Lung microvascular endothelial cell (primary cell): ENCODE data around the gene SPATC1L. TPM values are rescaled to one million over a fixed set of nuclear protein-coding genes. Genes with fewer than 3 reads are reported as not detected.
"Not testable (repeated sequence)": the region's sequence is repeated elsewhere in the genome, so short reads cannot be mapped to it uniquely, and the experiment has no call there.

ENCODE experiments used
- DNase-seq, 2 donors: peaks; one replicate each; pipeline versions ENCODE4 v3.0.0 to v3.0.0-alpha.2; 2010; ENCODE audit warnings: low read depth in 2 of 2
- total RNA-seq: library from RNA; depleted of rRNA; stranded (reverse); fragments of >200 nt; gene quantifications from 2 replicates; pipeline ENCODE4 v1.2.1, GENCODE V29; 2014

SPATC1L gene
- total RNA-seq: 2.6 and 3.6 TPM in 2 replicates

- peak in 1 of 2 donors; percentile 77 for DNase-seq
Observed at GRCh38 chr21:46183910-46184624, at the start of gene SPATC1L. Gene SPATC1L, minus strand, starts transcription at chr21:46184459. Its CDS starts 1,643 bp downstream, at chr21:46182816.

- no peak for DNase-seq
Observed at GRCh38 chr21:46229923-46230260, 45.6 kb upstream of the SPATC1L start.

GRCh38 chr21:46229133-46229922 is 45.1 kb upstream of the SPATC1L start:
- no peak for DNase-seq

- DNase-seq: peak; percentile 98 to 99
Observed at GRCh38 chr21:46228345-46229051, 44.2 kb upstream of the SPATC1L start, which contains the start of gene LSS. Gene LSS, minus strand, starts transcription at chr21:46228774. Its CDS starts 29 bp downstream, at chr21:46228745.

- DNase-seq: no peak
Observed at GRCh38 chr21:46227811-46228344, 43.6 kb upstream of the SPATC1L start.

GRCh38 chr21:46226920-46227599 is 42.8 kb upstream of the SPATC1L start:
- DNase-seq: peak in 1 of 2 donors; percentile 28

GRCh38 chr21:46226146-46226545 is 41.9 kb upstream of the SPATC1L start:
- DNase-seq: no peak

- not testable (repeated sequence) for DNase-seq
Observed at GRCh38 chr21:46223661-46224060, 39.4 kb upstream of the SPATC1L start.

GRCh38 chr21:46223217-46223616 is 39.0 kb upstream of the SPATC1L start:
- no peak for DNase-seq

- no peak for DNase-seq
Observed at GRCh38 chr21:46222436-46223116, 38.3 kb upstream of the SPATC1L start.

GRCh38 chr21:46221664-46222435 is 37.6 kb upstream of the SPATC1L start:
- no peak for DNase-seq

GRCh38 chr21:46220847-46221246 is 36.6 kb upstream of the SPATC1L start:
- no peak for DNase-seq

- DNase-seq: no peak
Observed at GRCh38 chr21:46220275-46220810, 36.1 kb upstream of the SPATC1L start.

- peak in 1 of 2 donors; percentile 23 for DNase-seq
Observed at GRCh38 chr21:46219591-46220239, 35.5 kb upstream of the SPATC1L start.

GRCh38 chr21:46218906-46219590 is 34.8 kb upstream of the SPATC1L start:
- no peak for DNase-seq

- no peak for DNase-seq
Observed at GRCh38 chr21:46217511-46218196, 33.4 kb upstream of the SPATC1L start.

- DNase-seq: no peak
Observed at GRCh38 chr21:46216132-46216747, 32.0 kb upstream of the SPATC1L start.
